Tibial artery (tissue), 4 donors: ENCODE results near the gene RALBP1.

Source experiments
- DNase-seq, 2 donors: peaks; one replicate each; pipeline ENCODE4 v3.0.0-alpha.2; 2019
- H3K27ac ChIP-seq, 2 donors: fragments of 200-600 bp; sonication (generic) in 1 of 2; 1 replicate in 1 of 2; 2 replicates in 1 of 2; pipeline ENCODE4 v1.5.1; 2018 to 2019; ENCODE audit warnings: mild to moderate bottlenecking in 1 of 2
- H3K27me3 ChIP-seq, 2 donors: fragments of 200-600 bp; sonication (generic) in 1 of 2; one replicate each; pipeline versions ENCODE4 v1.5.1 to v1.6.0; 2016 to 2019
- H3K36me3 ChIP-seq, 3 donors: fragments of 200-600 bp; sonication (generic) in 2 of 3; one replicate each; pipeline ENCODE4 v1.5.1; 2016 to 2019; ENCODE audit warnings: mild to moderate bottlenecking in 2 of 3
- H3K4me1 ChIP-seq, 4 donors: fragments of 200-600 bp; sonication (generic) in 2 of 4; 1 replicate in 3 of 4; 2 replicates in 1 of 4; pipeline ENCODE4 v1.5.1; 2016 to 2019
- H3K4me3 ChIP-seq, 2 donors: fragments of 200-600 bp; sonication (generic) in 1 of 2; 1 replicate in 1 of 2; 2 replicates in 1 of 2; pipeline ENCODE4 v1.5.1; 2018 to 2019; ENCODE audit warnings: mild to moderate bottlenecking in 2 of 2
- H3K9me3 ChIP-seq, 3 donors: fragments of 200-600 bp; sonication (generic) in 1 of 3; one replicate each; pipeline ENCODE4 v1.5.1; 2016 to 2019
- CTCF ChIP-seq, 2 experiments: fragments of 200-600 bp in 1 of 2; fragments of 450-650 bp in 1 of 2; IDR thresholded peaks; one replicate each; pipeline ENCODE4 v1.5.1; 2017 to 2019; ENCODE audit warnings: antibody characterized with exemption in 2 of 2, mild to moderate bottlenecking in 1 of 2, moderate library complexity in 1 of 2
- intact Hi-C: fragments of 100-400 bp; cut with DNase I; formaldehyde crosslinking; loops from one replicate; pipeline ENCODE4 v1.15.0; 2023; ENCODE audit warnings: low total_unique reads

RALBP1 gene

GRCh38 chr18:9557250-9557943 lies 82.1 kb downstream of the RALBP1 start:
- no peak for TF ChIP-seq CTCF (IDR thresholded peaks at IDR 0.05)
- no peak for DNase-seq
- Histone ChIP-seq H3K36me3 (peaks cover 65 to 95% (median 77%) of the 10 kb centered on the region in 3 donors), H3K4me3 (no peak overlapping the region), H3K27ac (no peak overlapping the region), H3K9me3 (no peaks in the 10 kb centered on the region), H3K4me1 (peaks cover 0 to 10% (median 0%) of the 10 kb centered on the region in 4 donors), H3K27me3 (no peaks in the 10 kb centered on the region)
- intact Hi-C loops = no loop called here

- no peak overlapping the region for H3K4me3 ChIP-seq
- H3K27me3 ChIP-seq = no peaks in the 10 kb centered on the region
- intact Hi-C loops = no loop called here
- H3K4me1 ChIP-seq = peaks cover 0 to 17% (median 0%) of the 10 kb centered on the region in 4 donors
- H3K9me3 ChIP-seq = no peaks in the 10 kb centered on the region
- no peak overlapping the region for H3K27ac ChIP-seq
- no peak for DNase-seq
- H3K36me3 ChIP-seq = peaks cover 54 to 95% (median 77%) of the 10 kb centered on the region in 3 donors
- TF ChIP-seq CTCF (IDR thresholded peaks at IDR 0.05) = no peak
Observed at GRCh38 chr18:9558387-9559064, 83.2 kb downstream of the RALBP1 start.

- H3K9me3 ChIP-seq = no peaks in the 10 kb centered on the region
- no peak for DNase-seq
- intact Hi-C loops = no loop called here
- peaks cover 0 to 24% (median 3%) of the 10 kb centered on the region in 4 donors for H3K4me1 ChIP-seq
- H3K4me3 ChIP-seq = no peak overlapping the region
- no peak for TF ChIP-seq CTCF (IDR thresholded peaks at IDR 0.05)
- H3K27me3 ChIP-seq = no peaks in the 10 kb centered on the region
- H3K27ac ChIP-seq = no peak overlapping the region
- H3K36me3 ChIP-seq = peaks cover 47 to 90% (median 75%) of the 10 kb centered on the region in 3 donors
Observed at GRCh38 chr18:9559253-9559652, 83.9 kb downstream of the RALBP1 start.

GRCh38 chr18:9561759-9562158 lies 86.4 kb downstream of the RALBP1 start:
- peaks cover 26 to 73% (median 53%) of the 10 kb centered on the region in 3 donors for H3K36me3 ChIP-seq
- H3K4me1 ChIP-seq = peaks cover 0 to 42% (median 5%) of the 10 kb centered on the region in 4 donors

GRCh38 chr18:9562584-9562983 lies 87.3 kb downstream of the RALBP1 start:
- no peak overlapping the region for H3K4me3 ChIP-seq
- TF ChIP-seq CTCF (IDR thresholded peaks at IDR 0.05) = no peak
- peaks cover 26 to 71% (median 49%) of the 10 kb centered on the region in 3 donors for H3K36me3 ChIP-seq
- no peaks in the 10 kb centered on the region for H3K9me3 ChIP-seq
- H3K27ac ChIP-seq = no peak overlapping the region
- no peak for DNase-seq
- no peaks in the 10 kb centered on the region for H3K27me3 ChIP-seq
- H3K4me1 ChIP-seq = peaks cover 0 to 42% (median 5%) of the 10 kb centered on the region in 4 donors
- intact Hi-C loops = no loop called here

More at GRCh38 chr18:9561759-9562158, 86.4 kb downstream of the RALBP1 start:
- Histone ChIP-seq H3K9me3 (no peaks in the 10 kb centered on the region), H3K27ac (no peak overlapping the region), H3K27me3 (no peaks in the 10 kb centered on the region), H3K4me3 (no peak overlapping the region)
- intact Hi-C loops = no loop called here
- no peak for DNase-seq
- no peak for TF ChIP-seq CTCF (IDR thresholded peaks at IDR 0.05)
